Effector memory CD4-positive, alpha-beta T cell (primary cell): ENCODE measurements around the gene OR52B2.
"Not testable (repeated sequence)": the region's sequence is repeated elsewhere in the genome, so short reads cannot be mapped to it uniquely, and the experiment has no call there.

ENCODE experiments used
- DNase-seq, 3 donors: peaks; one replicate each; pipeline ENCODE4 v3.0.0-alpha.2; 2020
- H3K27ac ChIP-seq: 2 replicates; pipeline ENCODE4 v1.7.0; 2013; ENCODE audit warnings: mild to moderate bottlenecking, low read length, moderate library complexity; ENCODE audit not compliant: insufficient read depth, poor library complexity, severe bottlenecking
- H3K27me3 ChIP-seq: replicated peaks from 2 replicates; pipeline ENCODE4 v1.7.0; 2013; ENCODE audit warnings: mild to moderate bottlenecking, low read length; ENCODE audit not compliant: insufficient read depth, control insufficient read depth, poor library complexity, severe bottlenecking
- H3K36me3 ChIP-seq: 2 replicates; pipeline ENCODE4 v1.7.0; 2013; ENCODE audit warnings: mild to moderate bottlenecking, low read length, moderate library complexity; ENCODE audit not compliant: control insufficient read depth, insufficient read depth
- H3K4me1 ChIP-seq: 2 replicates; pipeline ENCODE4 v1.7.0; 2013; ENCODE audit warnings: low read length, mild to moderate bottlenecking; ENCODE audit not compliant: control insufficient read depth, insufficient read depth, poor library complexity, severe bottlenecking
- H3K4me3 ChIP-seq: 2 replicates; pipeline ENCODE4 v1.7.0; 2013; ENCODE audit warnings: low read length, low read depth, mild to moderate bottlenecking; ENCODE audit not compliant: insufficient read depth, poor library complexity, severe bottlenecking
- H3K9me3 ChIP-seq: 2 replicates; pipeline ENCODE4 v1.7.0; 2013; ENCODE audit warnings: mild to moderate bottlenecking, low read length, moderate library complexity; ENCODE audit not compliant: control insufficient read depth

OR52B2 gene

GRCh38 chr11:6156628-6157359 is 13.3 kb downstream of the OR52B2 start:
- Histone ChIP-seq H3K4me3 (no peak overlapping the region), H3K9me3 (no peaks in the 10 kb centered on the region), H3K27ac (no peak overlapping the region), H3K36me3 (no peaks in the 10 kb centered on the region), H3K27me3 (no peaks in the 10 kb centered on the region), H3K4me1 (no peaks in the 10 kb centered on the region)
- DNase-seq: no peak

GRCh38 chr11:6152126-6152525 is 18.0 kb downstream of the OR52B2 start:
- Histone ChIP-seq H3K27me3 (no peaks in the 10 kb centered on the region), H3K9me3 (no peaks in the 10 kb centered on the region), H3K27ac (no peak overlapping the region), H3K4me1 (no peaks in the 10 kb centered on the region), H3K36me3 (no peaks in the 10 kb centered on the region), H3K4me3 (no peak overlapping the region)
- DNase-seq: no peak

GRCh38 chr11:6151117-6151516 is 19.0 kb downstream of the OR52B2 start:
- no peaks in the 10 kb centered on the region for H3K9me3 ChIP-seq
- H3K27me3 ChIP-seq: no peaks in the 10 kb centered on the region
- no peak for DNase-seq
- no peak overlapping the region for H3K4me3 ChIP-seq
- no peaks in the 10 kb centered on the region for H3K36me3 ChIP-seq
- H3K27ac ChIP-seq: no peak overlapping the region
- no peaks in the 10 kb centered on the region for H3K4me1 ChIP-seq

- H3K27me3 ChIP-seq, H3K36me3 ChIP-seq, H3K9me3 ChIP-seq, H3K4me3 ChIP-seq, H3K4me1 ChIP-seq, DNase-seq, H3K27ac ChIP-seq: not testable (repeated sequence)
Observed at GRCh38 chr11:6143737-6144136, 26.4 kb downstream of the OR52B2 start.

- Histone ChIP-seq H3K4me1 (no peaks in the 10 kb centered on the region), H3K9me3 (no peaks in the 10 kb centered on the region), H3K27ac (no peak overlapping the region), H3K4me3 (no peak overlapping the region), H3K36me3 (no peaks in the 10 kb centered on the region), H3K27me3 (no peaks in the 10 kb centered on the region)
- DNase-seq: no peak
Observed at GRCh38 chr11:6142936-6143335, 27.2 kb downstream of the OR52B2 start.

GRCh38 chr11:6135936-6136335 is 34.2 kb downstream of the OR52B2 start:
- H3K36me3 ChIP-seq, H3K4me3 ChIP-seq, H3K9me3 ChIP-seq, H3K27ac ChIP-seq, DNase-seq, H3K4me1 ChIP-seq, H3K27me3 ChIP-seq: not testable (repeated sequence)

- H3K27me3 ChIP-seq: no peaks in the 10 kb centered on the region
- no peaks in the 10 kb centered on the region for H3K9me3 ChIP-seq
- no peaks in the 10 kb centered on the region for H3K4me1 ChIP-seq
- DNase-seq: no peak
- H3K4me3 ChIP-seq: no peak overlapping the region
- no peaks in the 10 kb centered on the region for H3K36me3 ChIP-seq
- no peak overlapping the region for H3K27ac ChIP-seq
Observed at GRCh38 chr11:6132431-6132830, 37.7 kb downstream of the OR52B2 start.

- Histone ChIP-seq H3K9me3 (no peaks in the 10 kb centered on the region), H3K4me3 (no peak overlapping the region), H3K36me3 (no peaks in the 10 kb centered on the region), H3K4me1 (no peaks in the 10 kb centered on the region), H3K27me3 (no peaks in the 10 kb centered on the region), H3K27ac (no peak overlapping the region)
- no peak for DNase-seq
Observed at GRCh38 chr11:6129635-6130034, 40.5 kb downstream of the OR52B2 start.

GRCh38 chr11:6129011-6129410 is 41.1 kb downstream of the OR52B2 start:
- Histone ChIP-seq H3K27ac (no peak overlapping the region), H3K27me3 (no peaks in the 10 kb centered on the region), H3K36me3 (no peaks in the 10 kb centered on the region), H3K4me3 (no peak overlapping the region), H3K4me1 (no peaks in the 10 kb centered on the region), H3K9me3 (no peaks in the 10 kb centered on the region)
- DNase-seq: no peak

GRCh38 chr11:6127881-6128280 is 42.2 kb downstream of the OR52B2 start:
- no peak for DNase-seq
- no peaks in the 10 kb centered on the region for H3K4me1 ChIP-seq
- H3K9me3 ChIP-seq: no peaks in the 10 kb centered on the region
- H3K27me3 ChIP-seq: no peaks in the 10 kb centered on the region
- H3K4me3 ChIP-seq: no peak overlapping the region
- H3K36me3 ChIP-seq: no peaks in the 10 kb centered on the region
- no peak overlapping the region for H3K27ac ChIP-seq
